GM19468 (cell line): ENCODE data around the gene KMT2E.

Experiments
- ATAC-seq: cut with Tn5 transposase; IDR thresholded peaks from one replicate; pipeline ENCODE4 v1.9.1; 2021; ENCODE audit warnings: mild to moderate bottlenecking, moderate library complexity, moderate number of reproducible peaks; ENCODE audit not compliant: unreplicated experiment; ENCODE audit errors: extremely low read depth

Gene KMT2E

GRCh38 chr7:105112440-105113418 lies 98.7 kb downstream of the KMT2E start:
- ATAC-seq = no peak

DNA sequence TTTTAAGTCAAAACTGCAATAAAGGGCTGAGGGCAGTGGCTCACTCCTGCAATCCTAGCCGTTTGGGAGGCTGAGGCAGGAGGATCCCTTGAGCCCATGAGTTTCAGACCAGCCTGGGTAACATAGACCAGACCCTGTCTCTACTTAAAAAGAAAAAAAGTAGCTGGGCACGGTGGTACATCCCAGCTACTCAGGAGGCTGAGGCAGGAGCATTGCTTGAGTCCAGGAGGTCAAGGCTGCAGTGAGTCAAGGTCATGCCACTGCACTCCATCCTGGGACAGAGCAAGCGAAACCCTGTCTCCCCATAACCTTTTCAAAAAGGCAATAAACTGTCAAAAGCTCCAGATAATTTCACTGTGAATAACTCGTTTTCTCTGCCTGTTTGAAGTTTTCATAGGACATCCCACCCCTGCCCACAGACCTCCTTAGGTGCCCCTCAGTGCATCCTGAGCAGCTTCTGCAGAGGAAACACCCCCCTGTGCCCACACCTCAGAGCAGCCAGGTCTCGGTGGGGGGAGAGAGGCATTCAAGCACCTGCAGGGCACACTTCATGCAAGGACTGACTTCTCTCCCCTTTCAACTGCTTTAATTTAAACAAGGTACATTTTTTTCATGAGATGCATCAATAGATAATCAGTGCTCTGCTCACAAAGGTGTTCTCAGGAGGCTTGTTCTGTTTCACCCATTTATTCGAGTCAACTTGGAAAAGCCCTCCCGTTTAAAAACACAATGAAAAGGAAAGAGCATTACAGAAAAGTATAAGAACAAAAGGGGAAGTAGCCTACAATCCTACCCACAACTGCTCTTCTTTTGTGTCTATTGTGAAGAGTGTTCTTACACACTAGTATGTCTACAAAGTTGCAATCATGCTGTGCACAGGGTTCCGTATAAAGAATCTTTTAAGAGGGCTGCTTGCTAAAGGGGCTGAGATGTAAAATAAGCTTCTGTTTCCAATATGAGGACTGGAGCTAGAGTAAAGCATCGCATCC lies 104.9 kb downstream of the KMT2E start:
- no peak for ATAC-seq

- no peak for ATAC-seq
Measured at GRCh38 chr7:105122619-105123018, 108.6 kb downstream of the KMT2E start.

DNA sequence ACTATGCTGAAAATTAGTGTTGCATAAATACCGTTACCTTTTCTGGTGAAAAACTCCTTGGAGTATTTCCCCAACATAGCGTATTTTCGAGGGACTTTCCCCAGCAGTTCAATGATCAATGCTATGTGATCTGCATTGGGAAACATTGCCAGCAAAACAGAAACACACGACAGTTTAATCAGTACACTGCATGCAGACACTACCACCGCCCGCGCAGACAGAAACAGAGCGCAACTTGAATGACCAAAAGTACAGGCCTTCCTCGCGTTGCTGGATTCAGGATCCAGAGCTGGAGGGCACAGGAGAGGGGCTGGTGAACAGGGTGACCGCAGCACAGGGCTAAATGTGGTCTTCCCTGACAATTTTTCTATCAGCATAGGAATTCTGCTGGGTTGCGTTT lies 111.7 kb downstream of the KMT2E start:
- ATAC-seq = no peak

- ATAC-seq = no peak
Measured at GRCh38 chr7:105126436-105126975, 112.5 kb downstream of the KMT2E start.

GRCh38 chr7:105127179-105127578 lies 113.2 kb downstream of the KMT2E start:
- ATAC-seq = no peak

DNA sequence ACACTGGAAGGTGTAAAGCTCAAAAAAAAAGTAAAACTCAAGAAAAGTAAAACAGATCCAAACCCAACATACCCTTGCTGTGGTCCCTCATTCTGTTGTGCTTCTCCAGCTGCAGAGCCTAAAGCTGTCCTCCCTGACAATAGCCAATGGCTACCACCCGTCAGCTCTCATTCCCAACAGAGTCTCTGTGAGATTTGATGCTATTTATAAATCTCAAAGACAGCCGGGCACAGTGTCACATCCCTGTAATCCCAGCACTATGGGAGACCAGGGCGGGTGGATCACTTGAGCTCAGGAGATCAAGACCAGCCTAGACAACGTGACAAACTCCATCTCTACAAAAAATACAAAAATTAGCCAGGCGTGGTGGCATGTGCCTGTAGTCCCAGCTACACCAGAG lies 116.0 kb downstream of the KMT2E start:
- ATAC-seq = no peak

- ATAC-seq = no peak
Measured at GRCh38 chr7:105130580-105130979, 116.6 kb downstream of the KMT2E start.

GRCh38 chr7:105131033-105131656 lies 117.1 kb downstream of the KMT2E start:
- ATAC-seq = no peak

DNA sequence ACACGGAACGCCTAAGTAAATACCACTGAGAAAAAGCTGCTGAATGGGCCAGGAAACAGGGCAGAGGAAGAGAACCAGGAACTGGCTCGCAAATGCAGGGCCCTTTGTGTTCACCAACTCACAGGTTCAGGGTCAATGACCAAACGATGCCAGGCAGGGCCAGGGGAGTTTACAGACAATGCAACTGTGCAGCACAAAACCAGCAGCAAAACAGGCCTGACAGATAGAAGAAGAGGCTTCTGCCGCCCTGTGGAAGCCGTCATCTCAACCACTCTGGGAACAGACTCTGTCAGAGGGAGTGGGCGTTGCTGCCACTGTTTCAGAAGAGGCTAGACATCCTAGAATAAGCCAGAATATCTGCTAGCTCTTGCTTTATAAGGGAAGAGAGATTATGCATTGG lies 117.9 kb downstream of the KMT2E start:
- ATAC-seq = no peak

DNA sequence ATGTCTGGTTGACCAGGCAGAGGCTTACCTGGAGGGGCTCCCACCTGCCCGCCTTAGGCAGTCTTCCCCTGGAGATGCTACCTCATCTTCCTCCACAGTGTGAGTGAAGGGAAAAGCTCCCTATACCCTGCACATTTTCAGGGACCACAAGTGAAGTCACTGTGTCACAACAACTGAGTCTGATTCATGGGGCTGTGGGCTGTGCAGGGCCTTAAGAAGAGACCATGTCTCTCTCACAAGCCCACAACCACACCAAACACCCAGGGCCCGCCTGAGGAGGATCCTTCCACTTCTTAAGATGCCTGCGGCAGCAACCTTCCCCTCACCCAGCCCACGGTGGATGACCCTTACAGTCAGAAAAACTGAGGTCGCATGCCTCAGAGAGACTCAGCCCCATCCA lies 118.3 kb downstream of the KMT2E start:
- ATAC-seq = no peak

DNA sequence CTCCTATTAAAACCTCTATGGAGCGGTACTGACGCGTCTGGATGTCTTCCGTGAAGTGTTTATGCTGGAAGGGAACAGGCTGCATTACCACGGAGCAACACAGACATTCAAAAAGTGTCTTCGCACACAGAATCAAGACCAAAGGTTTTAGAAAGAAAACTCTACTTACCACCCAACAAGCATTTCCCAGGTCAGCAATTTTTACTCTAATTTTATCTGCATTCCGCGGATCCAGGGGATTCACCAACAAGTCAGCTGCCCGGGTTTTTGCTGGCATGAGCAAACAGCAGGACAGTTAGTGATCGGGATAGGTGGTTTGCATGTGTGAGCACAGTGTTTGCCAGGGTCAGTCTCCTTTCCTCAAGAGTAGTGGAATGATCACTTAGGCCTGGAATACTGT lies 118.8 kb downstream of the KMT2E start:
- ATAC-seq = no peak

DNA sequence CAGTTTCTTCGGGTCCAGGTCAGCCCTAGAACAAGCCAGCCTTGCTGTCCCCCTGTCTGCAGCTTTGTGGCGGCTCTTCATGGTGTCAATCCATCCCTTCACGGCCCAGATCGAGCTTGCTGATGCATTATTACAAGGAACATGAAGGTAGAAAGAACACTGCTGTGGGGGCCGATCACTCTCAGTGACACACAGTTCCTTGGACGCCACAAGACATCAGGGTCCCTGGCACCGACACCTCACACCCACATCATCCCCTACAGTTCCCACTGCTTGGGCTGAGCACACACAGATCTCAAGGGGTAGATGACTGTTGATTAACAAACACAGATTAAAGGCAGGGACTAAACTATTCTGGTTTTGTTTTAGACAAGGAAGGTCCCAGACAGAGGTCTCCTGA lies 119.4 kb downstream of the KMT2E start:
- ATAC-seq = no peak

- ATAC-seq = no peak
Measured at GRCh38 chr7:105133986-105134655, 120.1 kb downstream of the KMT2E start.

- ATAC-seq = no peak
Measured at GRCh38 chr7:105136221-105136620, 122.2 kb downstream of the KMT2E start.

GRCh38 chr7:105137898-105138297 lies 123.9 kb downstream of the KMT2E start:
- no peak for ATAC-seq

GRCh38 chr7:105139381-105139780 lies 125.4 kb downstream of the KMT2E start:
- ATAC-seq = no peak

GRCh38 chr7:105141068-105141467 lies 127.1 kb downstream of the KMT2E start:
- ATAC-seq = no peak

DNA sequence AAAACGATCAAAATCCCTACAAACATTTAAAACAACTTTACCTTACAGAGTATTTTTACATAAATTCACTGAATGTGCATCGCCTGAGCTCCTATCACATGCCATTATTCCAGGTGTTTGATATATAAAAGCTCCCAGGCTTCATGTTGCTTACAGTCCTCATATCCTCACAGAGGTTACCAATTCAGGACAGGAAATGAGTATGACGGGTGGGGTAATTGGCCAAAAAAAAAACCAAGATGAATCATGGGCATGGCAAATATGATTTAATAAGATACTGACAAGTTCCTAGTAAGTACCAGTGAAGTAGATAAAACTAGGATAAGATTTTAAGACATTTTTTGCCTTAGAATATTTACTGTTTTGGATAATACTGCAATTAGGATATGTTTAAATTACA lies 135.8 kb downstream of the KMT2E start:
- ATAC-seq = no peak

DNA sequence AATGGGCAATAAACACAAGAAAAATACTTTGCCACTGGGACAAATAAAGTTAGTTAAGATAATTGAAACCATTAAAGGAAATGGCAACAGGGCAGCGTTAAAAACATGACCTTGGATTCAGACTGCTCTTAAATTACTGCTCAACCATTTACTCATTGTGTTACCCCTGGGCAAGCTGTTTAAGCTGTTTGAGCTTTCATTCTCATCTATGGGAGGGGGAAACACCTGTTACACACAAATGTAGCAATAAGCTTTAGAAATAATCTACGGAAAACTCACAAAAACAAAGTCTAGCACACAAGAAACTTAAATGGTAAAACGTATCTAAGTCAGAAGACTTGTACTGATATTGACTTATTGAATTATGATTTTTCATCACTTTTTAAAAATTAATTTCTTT lies 137.1 kb downstream of the KMT2E start:
- no peak for ATAC-seq
